Caco-2 (cell line): ENCODE results near the gene NFU1. TPM values are rescaled to one million over a fixed set of nuclear protein-coding genes. Genes with fewer than 3 reads are reported as not detected.

Source experiments
- BruUV-seq: library from RNA; stranded (reverse); fragments of 400-500 nt; replicated peaks from 2 replicates; lab custom pipeline; 2021; lab: Mats Ljungman, UMichigan
- CTCF ChIA-PET: fragments of 300-600 bp; sonication (Branson Sonifier 250); formaldehyde crosslinking; loops from one replicate; lab custom pipeline; 2022; ENCODE audit warnings: antibody characterized with exemption; lab: Charles Lee
- POLR2A ChIA-PET: fragments of 300-600 bp; sonication (Branson Sonifier 250); formaldehyde crosslinking; loops from one replicate; lab custom pipeline; 2022; ENCODE audit warnings: antibody characterized with exemption; lab: Charles Lee
- DNase-seq, 2 experiments: peaks; one replicate each; pipeline versions ENCODE4 v3.0.0 to v3.0.0-alpha.2; 2020 to 2022
- H3K27me3 ChIP-seq: replicated peaks from 2 replicates; pipeline ENCODE4 v1.6.0; 2011; ENCODE audit warnings: low read length; ENCODE audit not compliant: control insufficient read depth, insufficient read depth
- H3K36me3 ChIP-seq: 2 replicates; pipeline ENCODE4 v1.5.1; 2011; ENCODE audit warnings: low read length; ENCODE audit not compliant: control insufficient read depth, insufficient read depth
- H3K4me1 ChIP-seq: fragments of 250-450 bp; sonication (Bioruptor Pico); 2 replicates; pipeline ENCODE4 v1.5.1; 2020; ENCODE audit warnings: mild to moderate bottlenecking
- H3K4me3 ChIP-seq: 2 replicates; pipeline ENCODE4 v1.5.1; 2011; ENCODE audit warnings: low read depth, mild to moderate bottlenecking, control low read depth, low read length
- H3K9me3 ChIP-seq: fragments of 250-450 bp; sonication (Bioruptor Pico); 2 replicates; pipeline ENCODE4 v1.5.1; 2020; ENCODE audit warnings: mild to moderate bottlenecking, moderate library complexity
- H3K27ac Mint-ChIP-seq: one replicate; pipeline ENCODE4 v1.8.0; 2022; ENCODE audit warnings: mixed read lengths; ENCODE audit not compliant: unreplicated experiment
- H3K27me3 Mint-ChIP-seq: one replicate; pipeline ENCODE4 v1.8.0; 2022; ENCODE audit warnings: mixed read lengths; ENCODE audit not compliant: insufficient read depth, unreplicated experiment
- H3K36me3 Mint-ChIP-seq: one replicate; pipeline ENCODE4 v1.8.0; 2022; ENCODE audit warnings: mild to moderate bottlenecking, mixed read lengths; ENCODE audit not compliant: insufficient read depth, unreplicated experiment
- H3K4me1 Mint-ChIP-seq: one replicate; pipeline ENCODE4 v1.8.0; 2022; ENCODE audit warnings: low read depth, mixed read lengths; ENCODE audit not compliant: unreplicated experiment
- H3K4me3 Mint-ChIP-seq: one replicate; pipeline ENCODE4 v1.8.0; 2022; ENCODE audit warnings: mild to moderate bottlenecking, moderate library complexity, mixed read lengths; ENCODE audit not compliant: unreplicated experiment
- H3K9me3 Mint-ChIP-seq: one replicate; pipeline ENCODE4 v1.8.0; 2022; ENCODE audit warnings: mixed read lengths; ENCODE audit not compliant: unreplicated experiment
- intact Hi-C: fragments of 100-400 bp; cut with micrococcal nuclease; formaldehyde crosslinking; loops from one replicate; pipeline ENCODE4 v1.10.0; 2022; ENCODE audit not compliant: unreplicated experiment
- total RNA-seq: library from RNA; stranded (reverse); gene quantifications from 2 replicates; pipeline ENCODE4 v1.2.3, GENCODE V29; 2022
- TF ChIP-seq, protein P1 (sequence below), 2 experiments: fragments of 200-600 bp in 1 of 2; IDR thresholded peaks; 1 replicate in 1 of 2; 2 replicates in 1 of 2; pipeline versions ENCODE4 v1.5.1 to v1.8.0; 2011 to 2022; ENCODE audit warnings: antibody characterized with exemption in 1 of 2, control low read depth in 1 of 2, inconsistent platforms in 1 of 2, low read depth in 1 of 2, low read length in 1 of 2, mild to moderate bottlenecking in 1 of 2, moderate library complexity in 1 of 2; ENCODE audit not compliant: insufficient read depth in 1 of 2, severe bottlenecking in 1 of 2, unreplicated experiment in 1 of 2

Gene NFU1
- total RNA-seq, 1 experiment from 2014 or later: 85.3 TPM

DNA sequence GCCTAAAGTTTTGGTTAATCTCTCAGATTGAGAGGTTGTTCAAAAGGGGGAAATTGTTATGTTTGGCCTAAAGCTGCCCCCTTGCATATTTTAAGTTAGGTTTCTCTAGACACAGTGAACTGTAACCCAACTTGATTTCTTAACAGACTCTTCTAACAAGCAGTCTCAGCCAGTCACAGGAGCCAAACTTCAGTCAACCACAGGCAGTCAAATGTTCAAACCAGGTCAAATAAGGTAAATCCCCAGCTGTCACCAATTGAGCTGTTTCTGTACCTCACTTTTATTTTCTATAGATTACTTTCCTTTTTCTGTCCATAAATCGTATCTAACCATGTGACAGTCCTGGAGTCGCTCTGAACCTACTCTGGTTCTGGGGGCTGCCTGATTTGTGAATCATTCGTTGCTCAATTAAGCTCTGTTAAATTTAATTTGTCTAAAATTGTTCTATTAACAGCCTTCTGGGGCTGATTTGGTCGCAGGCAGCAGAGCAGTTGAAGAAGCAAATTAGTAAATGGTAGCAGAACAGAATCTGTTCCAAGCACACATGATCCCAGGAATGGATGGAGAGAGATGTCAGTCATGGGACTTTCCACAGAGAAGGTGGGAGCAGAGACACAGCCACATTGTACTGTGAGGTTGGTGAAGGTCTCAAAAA lies 16.4 kb upstream of the NFU1 start:
- H3K4me3 Mint-ChIP-seq: no peak overlapping the region
- Histone ChIP-seq H3K4me3 (no peak overlapping the region), H3K27me3 (no peaks in the 10 kb centered on the region), H3K9me3 (no peaks in the 10 kb centered on the region), H3K36me3 (no peaks in the 10 kb centered on the region), H3K4me1 (peaks cover 48% of the 10 kb centered on the region)
- ChIA-PET POLR2A (no interaction called here), CTCF (no interaction called here)
- TF ChIP-seq, protein P1, sequence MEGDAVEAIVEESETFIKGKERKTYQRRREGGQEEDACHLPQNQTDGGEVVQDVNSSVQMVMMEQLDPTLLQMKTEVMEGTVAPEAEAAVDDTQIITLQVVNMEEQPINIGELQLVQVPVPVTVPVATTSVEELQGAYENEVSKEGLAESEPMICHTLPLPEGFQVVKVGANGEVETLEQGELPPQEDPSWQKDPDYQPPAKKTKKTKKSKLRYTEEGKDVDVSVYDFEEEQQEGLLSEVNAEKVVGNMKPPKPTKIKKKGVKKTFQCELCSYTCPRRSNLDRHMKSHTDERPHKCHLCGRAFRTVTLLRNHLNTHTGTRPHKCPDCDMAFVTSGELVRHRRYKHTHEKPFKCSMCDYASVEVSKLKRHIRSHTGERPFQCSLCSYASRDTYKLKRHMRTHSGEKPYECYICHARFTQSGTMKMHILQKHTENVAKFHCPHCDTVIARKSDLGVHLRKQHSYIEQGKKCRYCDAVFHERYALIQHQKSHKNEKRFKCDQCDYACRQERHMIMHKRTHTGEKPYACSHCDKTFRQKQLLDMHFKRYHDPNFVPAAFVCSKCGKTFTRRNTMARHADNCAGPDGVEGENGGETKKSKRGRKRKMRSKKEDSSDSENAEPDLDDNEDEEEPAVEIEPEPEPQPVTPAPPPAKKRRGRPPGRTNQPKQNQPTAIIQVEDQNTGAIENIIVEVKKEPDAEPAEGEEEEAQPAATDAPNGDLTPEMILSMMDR (IDR thresholded peaks at IDR 0.05; ENCODE audit: insufficient read depth in 1 of 2, low read depth in 1 of 2, low read length in 1 of 2, severe bottlenecking in 1 of 2, unreplicated experiment in 1 of 2): no peak
- no peak overlapping the region for H3K27ac Mint-ChIP-seq
- intact Hi-C loops: no loop called here
- peaks cover 4% of the 10 kb centered on the region for H3K36me3 Mint-ChIP-seq
- peaks cover 19% of the 10 kb centered on the region for H3K4me1 Mint-ChIP-seq
- DNase-seq: no peak
- no TSS peak for BruUV-seq
- no peaks in the 10 kb centered on the region for H3K27me3 Mint-ChIP-seq
- H3K9me3 Mint-ChIP-seq: no peaks in the 10 kb centered on the region

DNA sequence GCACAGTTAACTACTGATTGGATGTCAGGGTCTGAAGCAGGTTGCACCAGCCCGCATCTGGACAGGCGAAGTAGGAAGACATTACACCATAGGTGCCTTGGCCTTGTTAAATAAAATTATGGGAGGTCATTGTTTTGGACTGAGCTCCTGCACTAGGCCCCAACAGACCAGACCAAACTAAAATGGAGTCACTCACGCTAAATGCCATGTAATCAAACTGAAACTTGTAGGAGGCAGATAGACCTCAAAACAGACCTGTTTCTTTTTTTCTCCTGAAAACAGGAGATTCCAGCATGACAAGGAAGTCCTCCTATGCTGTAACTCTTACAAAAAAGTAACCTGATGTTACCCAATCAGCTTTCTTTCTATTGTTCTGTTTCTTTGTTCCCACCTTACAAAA lies 15.5 kb upstream of the NFU1 start:
- intact Hi-C loops: no loop called here
- DNase-seq: no peak
- H3K4me1 ChIP-seq: peaks cover 48% of the 10 kb centered on the region
- Mint-ChIP-seq H3K27me3 (no peaks in the 10 kb centered on the region), H3K9me3 (no peaks in the 10 kb centered on the region), H3K36me3 (peaks cover 4% of the 10 kb centered on the region), H3K27ac (peak overlapping the region; percentile 67), H3K4me3 (no peak overlapping the region), H3K4me1 (peaks cover 28% of the 10 kb centered on the region)
- CTCF ChIA-PET: no interaction called here
- H3K27me3 ChIP-seq: no peaks in the 10 kb centered on the region
- POLR2A ChIA-PET: no interaction called here
- H3K4me3 ChIP-seq: no peak overlapping the region
- TF ChIP-seq, protein P1 (IDR thresholded peaks at IDR 0.05; ENCODE audit: insufficient read depth in 1 of 2, low read depth in 1 of 2, low read length in 1 of 2, severe bottlenecking in 1 of 2, unreplicated experiment in 1 of 2): no peak
- no peaks in the 10 kb centered on the region for H3K9me3 ChIP-seq
- no TSS peak for BruUV-seq
- H3K36me3 ChIP-seq: no peaks in the 10 kb centered on the region

DNA sequence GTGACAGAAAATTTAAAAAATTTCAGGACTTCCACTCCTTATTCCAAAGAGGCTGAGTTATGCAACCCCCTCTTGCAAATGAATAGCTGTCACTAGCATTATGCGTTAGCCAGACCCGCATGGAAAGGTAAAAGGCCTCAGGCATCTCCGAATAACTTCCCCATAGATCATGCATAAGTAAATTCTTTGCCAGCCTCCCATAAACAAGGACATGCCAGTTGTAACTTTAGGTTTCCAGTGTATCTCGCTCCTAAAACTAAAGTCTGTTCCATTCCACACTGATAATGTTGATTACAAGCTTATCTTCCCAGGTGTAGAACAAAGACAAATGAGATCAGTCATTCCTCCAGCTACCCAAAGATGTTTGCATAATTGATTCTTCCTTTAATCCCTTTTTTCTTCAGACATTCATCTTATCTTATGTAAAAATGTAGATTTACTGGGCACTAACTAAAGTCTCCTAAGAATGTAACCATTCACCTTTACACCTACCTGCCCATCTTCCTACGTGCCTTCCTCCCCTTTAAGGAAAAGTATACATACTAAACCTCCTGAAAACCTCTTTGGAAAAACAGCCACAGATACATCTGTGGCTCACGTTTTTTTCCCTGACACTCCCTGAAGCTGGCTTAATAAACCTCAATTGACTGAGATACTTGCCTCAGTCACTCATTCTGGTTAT lies 13.6 kb upstream of the NFU1 start:
- TF ChIP-seq, protein P1 (IDR thresholded peaks at IDR 0.05; ENCODE audit: insufficient read depth in 1 of 2, low read depth in 1 of 2, low read length in 1 of 2, severe bottlenecking in 1 of 2, unreplicated experiment in 1 of 2): no peak
- POLR2A ChIA-PET: interaction anchor here (1.3 kb wide), 1 partner anchor 14 kb away, joined by 16 read pairs; the partner anchor contains the start of gene NFU1
- BruUV-seq: no TSS peak
- Mint-ChIP-seq H3K4me1 (peaks cover 30% of the 10 kb centered on the region), H3K27ac (peak overlapping the region; percentile 20), H3K27me3 (no peaks in the 10 kb centered on the region), H3K4me3 (peak overlapping the region; percentile 3), H3K9me3 (no peaks in the 10 kb centered on the region), H3K36me3 (peaks cover 4% of the 10 kb centered on the region)
- CTCF ChIA-PET: interaction anchor here (1.1 kb wide), 1 partner anchor 14 kb away, joined by 11 read pairs; the partner anchor contains the start of gene NFU1
- peak; percentile 60 to 76 for DNase-seq
- H3K9me3 ChIP-seq: no peaks in the 10 kb centered on the region
- no peaks in the 10 kb centered on the region for H3K36me3 ChIP-seq
- intact Hi-C loops: no loop called here
- no peak overlapping the region for H3K4me3 ChIP-seq
- H3K4me1 ChIP-seq: peaks cover 48% of the 10 kb centered on the region
- H3K27me3 ChIP-seq: no peaks in the 10 kb centered on the region
